Loucy (cell line): ENCODE measurements around the gene ACOT6.
"Not testable (repeated sequence)": the region's sequence is repeated elsewhere in the genome, so short reads cannot be mapped to it uniquely, and the experiment has no call there.

ENCODE experiments used
- H2AFZ ChIP-seq: fragments of 200-600 bp; sonication (generic); 2 replicates; pipeline ENCODE4 v1.6.0; 2016; ENCODE audit warnings: antibody characterized with exemption, mild to moderate bottlenecking, low read length, moderate library complexity
- H3F3A ChIP-seq: fragments of 200-600 bp; 2 replicates; pipeline ENCODE4 v1.6.0; 2016; ENCODE audit warnings: antibody characterized with exemption, low read depth, mild to moderate bottlenecking
- H3K27me3 ChIP-seq: fragments of 200-600 bp; sonication (generic); 2 replicates; pipeline ENCODE4 v1.6.1; 2014; ENCODE audit warnings: low read length, mild to moderate bottlenecking; ENCODE audit not compliant: insufficient read depth, poor library complexity, severe bottlenecking
- H3K36me3 ChIP-seq: fragments of 200-600 bp; sonication (generic); 2 replicates; pipeline ENCODE4 v1.6.1; 2016; ENCODE audit warnings: low read length; ENCODE audit not compliant: insufficient read depth
- H3K4me1 ChIP-seq: fragments of 200-600 bp; sonication (generic); 2 replicates; pipeline ENCODE4 v1.5.1; 2014; ENCODE audit warnings: low read length, mild to moderate bottlenecking; ENCODE audit not compliant: insufficient read depth, poor library complexity, severe bottlenecking
- H3K4me2 ChIP-seq: fragments of 200-600 bp; sonication (generic); 2 replicates; pipeline ENCODE4 v1.6.0; 2014; ENCODE audit warnings: antibody characterized with exemption, low read length, low read depth, mild to moderate bottlenecking; ENCODE audit not compliant: poor library complexity, severe bottlenecking
- H3K4me3 ChIP-seq: fragments of 200-600 bp; sonication (generic); 2 replicates; pipeline ENCODE4 v1.5.1; 2014; ENCODE audit warnings: low read length, mild to moderate bottlenecking, mixed read lengths; ENCODE audit not compliant: poor library complexity, severe bottlenecking
- H3K79me2 ChIP-seq: fragments of 200-600 bp; sonication (generic); 2 replicates; pipeline ENCODE4 v1.6.1; 2014; ENCODE audit warnings: low read length; ENCODE audit not compliant: insufficient read depth
- H3K9ac ChIP-seq: fragments of 200-600 bp; sonication (generic); 2 replicates; pipeline ENCODE4 v1.6.0; 2014; ENCODE audit warnings: mild to moderate bottlenecking, low read depth, low read length, moderate library complexity; ENCODE audit not compliant: poor library complexity, severe bottlenecking
- H3K9me2 ChIP-seq: fragments of 200-600 bp; sonication (generic); replicated peaks from 2 replicates; pipeline ENCODE4 v1.6.1; 2016; ENCODE audit warnings: low read depth, low read length, mixed read lengths
- H3K9me3 ChIP-seq: fragments of 200-600 bp; sonication (generic); 2 replicates; pipeline ENCODE4 v1.6.1; 2014; ENCODE audit warnings: mild to moderate bottlenecking, antibody characterized with exemption, low read length, low read depth; ENCODE audit not compliant: insufficient read depth
- H4K20me1 ChIP-seq: fragments of 200-600 bp; sonication (generic); 2 replicates; pipeline ENCODE4 v1.6.0; 2014; ENCODE audit warnings: antibody characterized with exemption, low read length, mild to moderate bottlenecking; ENCODE audit not compliant: insufficient read depth, poor library complexity, severe bottlenecking
- EZH2phosphoT487 ChIP-seq: fragments of 200-600 bp; IDR thresholded peaks from 2 replicates; pipeline ENCODE4 v1.6.1; 2018; ENCODE audit warnings: antibody characterized with exemption, mild to moderate bottlenecking, moderate library complexity, borderline replicate concordance
- TF ChIP-seq, protein P1 (sequence below): fragments of 200-600 bp; sonication (generic); conservative IDR thresholded peaks from 2 replicates; pipeline ENCODE4 v1.5.1; 2014; ENCODE audit warnings: mild to moderate bottlenecking, antibody characterized with exemption, low read length

Gene ACOT6

GRCh38 chr14:73576391-73576790, 35.9 kb upstream of the ACOT6 start:
- Histone ChIP-seq H3K9me2 (no peaks in the 10 kb centered on the region), H3K4me2 (no peak overlapping the region), H4K20me1 (no peaks in the 10 kb centered on the region), H3K9me3 (no peaks in the 10 kb centered on the region), H3K9ac (no peak overlapping the region), H3K36me3 (peaks cover 9% of the 10 kb centered on the region; the same call in 1 of the 2 replicates), H3K4me3 (no peak overlapping the region), H2AFZ (no peak overlapping the region), H3K27me3 (no peaks in the 10 kb centered on the region), H3K4me1 (peaks cover 3% of the 10 kb centered on the region), H3F3A (no peaks in the 10 kb centered on the region), H3K79me2 (peaks cover 7% of the 10 kb centered on the region; the same call in 1 of the 2 replicates)
- no peak for TF ChIP-seq EZH2phosphoT487
- TF ChIP-seq, protein P1, sequence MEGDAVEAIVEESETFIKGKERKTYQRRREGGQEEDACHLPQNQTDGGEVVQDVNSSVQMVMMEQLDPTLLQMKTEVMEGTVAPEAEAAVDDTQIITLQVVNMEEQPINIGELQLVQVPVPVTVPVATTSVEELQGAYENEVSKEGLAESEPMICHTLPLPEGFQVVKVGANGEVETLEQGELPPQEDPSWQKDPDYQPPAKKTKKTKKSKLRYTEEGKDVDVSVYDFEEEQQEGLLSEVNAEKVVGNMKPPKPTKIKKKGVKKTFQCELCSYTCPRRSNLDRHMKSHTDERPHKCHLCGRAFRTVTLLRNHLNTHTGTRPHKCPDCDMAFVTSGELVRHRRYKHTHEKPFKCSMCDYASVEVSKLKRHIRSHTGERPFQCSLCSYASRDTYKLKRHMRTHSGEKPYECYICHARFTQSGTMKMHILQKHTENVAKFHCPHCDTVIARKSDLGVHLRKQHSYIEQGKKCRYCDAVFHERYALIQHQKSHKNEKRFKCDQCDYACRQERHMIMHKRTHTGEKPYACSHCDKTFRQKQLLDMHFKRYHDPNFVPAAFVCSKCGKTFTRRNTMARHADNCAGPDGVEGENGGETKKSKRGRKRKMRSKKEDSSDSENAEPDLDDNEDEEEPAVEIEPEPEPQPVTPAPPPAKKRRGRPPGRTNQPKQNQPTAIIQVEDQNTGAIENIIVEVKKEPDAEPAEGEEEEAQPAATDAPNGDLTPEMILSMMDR, result no peak

GRCh38 chr14:73577214-73577613, 35.1 kb upstream of the ACOT6 start:
- H4K20me1 ChIP-seq, H3K9me2 ChIP-seq, H3K79me2 ChIP-seq: not testable (repeated sequence)

DNA sequence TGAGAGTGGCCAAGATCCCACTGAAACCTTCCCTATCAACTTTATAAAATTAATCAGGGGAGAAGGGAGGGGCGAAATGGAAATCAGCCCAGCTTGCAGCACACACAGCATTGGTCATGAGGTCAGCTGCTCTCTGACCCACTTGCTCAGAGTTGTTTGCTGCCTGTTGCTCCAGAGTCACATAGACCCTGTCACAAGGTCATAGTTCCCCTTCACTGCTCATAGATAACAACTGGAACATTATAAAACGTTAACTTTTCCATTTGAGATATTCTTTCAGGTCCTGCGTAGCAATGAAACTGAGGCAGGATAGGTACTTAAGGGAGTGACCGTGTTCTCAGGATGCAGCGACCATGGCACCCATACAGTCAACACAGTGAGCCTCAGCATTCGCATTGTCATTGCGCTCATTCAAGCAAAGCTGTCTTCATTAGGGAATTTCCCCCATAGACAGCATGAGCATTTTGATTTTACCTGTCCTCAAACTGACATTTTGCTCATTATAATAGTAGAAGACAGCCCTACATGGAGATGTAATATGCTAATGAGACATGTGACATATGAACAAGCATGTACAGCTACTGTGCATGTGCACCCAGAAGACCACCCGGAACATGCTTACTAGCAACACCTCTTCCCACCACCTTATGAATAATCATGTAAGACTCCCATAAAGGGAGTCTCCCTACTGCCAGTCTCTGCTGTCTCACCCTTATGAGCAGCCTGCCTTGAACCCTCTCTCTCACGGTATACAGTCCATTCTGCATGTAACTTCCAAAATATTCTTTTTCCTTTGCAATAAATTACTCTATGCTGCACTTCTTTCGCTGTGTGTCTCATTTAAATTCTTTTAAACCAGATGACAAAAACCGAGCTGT, 30.0 kb upstream of the ACOT6 start:
- H2AFZ ChIP-seq, H3K4me3 ChIP-seq, H3K9ac ChIP-seq, H3K9me3 ChIP-seq, H3K79me2 ChIP-seq, H3K36me3 ChIP-seq, H3K4me1 ChIP-seq, H3F3A ChIP-seq, H3K4me2 ChIP-seq, H4K20me1 ChIP-seq, H3K9me2 ChIP-seq, H3K27me3 ChIP-seq: not testable (repeated sequence)

More at GRCh38 chr14:73577214-73577613, 35.1 kb upstream of the ACOT6 start:
- H3K9me3 ChIP-seq, H3K4me1 ChIP-seq, H3K27me3 ChIP-seq, H3K36me3 ChIP-seq, H3K4me3 ChIP-seq, H3F3A ChIP-seq, H2AFZ ChIP-seq, H3K9ac ChIP-seq, H3K4me2 ChIP-seq: not testable (repeated sequence)

DNA sequence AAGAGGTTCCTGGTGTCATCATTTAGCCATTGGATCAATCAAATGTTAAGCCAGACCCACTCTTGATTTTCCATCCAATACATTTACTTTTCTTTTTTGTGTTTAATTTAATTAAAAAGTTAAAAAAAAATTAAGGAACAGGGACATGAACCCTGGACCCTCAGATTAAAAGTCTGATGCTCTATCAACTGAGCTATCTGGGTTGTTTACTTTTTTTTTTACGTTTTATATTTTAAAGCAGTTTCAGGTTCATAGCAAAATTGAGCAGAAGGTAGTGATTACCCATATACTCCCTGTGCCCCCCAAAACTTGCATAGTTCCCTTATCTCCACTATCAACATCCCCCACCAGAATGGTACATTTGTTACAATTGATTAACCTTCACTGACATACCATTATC, 23.6 kb upstream of the ACOT6 start:
- Histone ChIP-seq H3K9ac (no peak overlapping the region), H3K4me3 (no peak overlapping the region), H3K4me1 (no peaks in the 10 kb centered on the region), H4K20me1 (no peaks in the 10 kb centered on the region), H3K36me3 (no peaks in the 10 kb centered on the region), H3K9me3 (no peaks in the 10 kb centered on the region), H3K79me2 (no peaks in the 10 kb centered on the region), H3K27me3 (no peaks in the 10 kb centered on the region), H3F3A (no peaks in the 10 kb centered on the region), H3K9me2 (no peaks in the 10 kb centered on the region), H2AFZ (no peak overlapping the region), H3K4me2 (no peak overlapping the region)
- TF ChIP-seq, protein P1, result no peak
- TF ChIP-seq EZH2phosphoT487, result no peak
